ENCODE data around the gene CMBL.

Gene CMBL

GRCh38 chr5:10343486-10343885, 35.8 kb upstream of the CMBL start:
- H3K56ac ChIP-seq (ENCODE audit: low read length) = no peak overlapping the region
- H4K8ac ChIP-seq (ENCODE audit: low read depth, low read length) = no peak overlapping the region
- no peaks in the 10 kb centered on the region for H3K36me3 ChIP-seq (ENCODE audit: control insufficient read depth, insufficient read depth, low read length)
- no peak overlapping the region for H3K9ac ChIP-seq (ENCODE audit: low read length)
- H3K4me3 ChIP-seq (ENCODE audit: low read length) = no peak overlapping the region
- no CpG with 5 or more reads among the region's 4 CpGs for WGBS (ENCODE audit: extremely low coverage, insufficient coverage, low lambda C conversion rate)
- H2AK5ac ChIP-seq (ENCODE audit: low read length) = no peak overlapping the region
- no peaks in the 10 kb centered on the region for H3K27me3 ChIP-seq (ENCODE audit: insufficient read depth, low read length, poor library complexity)
- H3K4ac ChIP-seq (ENCODE audit: low read depth, low read length) = no peak overlapping the region
- no peak overlapping the region for H2BK15ac ChIP-seq (replicated peaks; ENCODE audit: low read depth)
- H3K79me2 ChIP-seq (ENCODE audit: control insufficient read depth, insufficient read depth, low read length) = no peaks in the 10 kb centered on the region
- H3K4me1 ChIP-seq (ENCODE audit: control insufficient read depth, low read depth, low read length) = no peaks in the 10 kb centered on the region
- no peak overlapping the region for H3K4me2 ChIP-seq (ENCODE audit: low read length)
- no peak overlapping the region for H3K23ac ChIP-seq (ENCODE audit: low read length)
- no peak overlapping the region for H3K18ac ChIP-seq (ENCODE audit: low read length)
- H4K5ac ChIP-seq (ENCODE audit: low read length) = no peak overlapping the region
- DNase-seq = no peak
- no peak overlapping the region for H2BK5ac ChIP-seq (ENCODE audit: low read length)
- H3K79me1 ChIP-seq (ENCODE audit: low read length) = no peaks in the 10 kb centered on the region
- no peak overlapping the region for H3K27ac ChIP-seq (ENCODE audit: low read depth, low read length)
- no peak overlapping the region for H2BK120ac ChIP-seq (ENCODE audit: low read depth, low read length)

GRCh38 chr5:10339958-10340357, 32.3 kb upstream of the CMBL start:
- Histone ChIP-seq H3K79me2 (ENCODE audit: control insufficient read depth, insufficient read depth, low read length) (no peaks in the 10 kb centered on the region), H3K4me1 (ENCODE audit: control insufficient read depth, low read depth, low read length) (no peaks in the 10 kb centered on the region), H2BK15ac (replicated peaks; ENCODE audit: low read depth) (no peak overlapping the region), H4K8ac (ENCODE audit: low read depth, low read length) (no peak overlapping the region), H3K9ac (ENCODE audit: low read length) (no peak overlapping the region), H3K4me3 (ENCODE audit: low read length) (no peak overlapping the region), H2BK5ac (ENCODE audit: low read length) (no peak overlapping the region), H2BK120ac (ENCODE audit: low read depth, low read length) (no peak overlapping the region), H3K4me2 (ENCODE audit: low read length) (no peak overlapping the region), H3K27ac (ENCODE audit: low read depth, low read length) (no peak overlapping the region), H2AK5ac (ENCODE audit: low read length) (no peak overlapping the region), H3K4ac (ENCODE audit: low read depth, low read length) (no peak overlapping the region), H3K56ac (ENCODE audit: low read length) (no peak overlapping the region), H3K18ac (ENCODE audit: low read length) (no peak overlapping the region), H4K5ac (ENCODE audit: low read length) (no peak overlapping the region), H3K27me3 (ENCODE audit: insufficient read depth, low read length, poor library complexity) (no peaks in the 10 kb centered on the region), H3K79me1 (ENCODE audit: low read length) (no peaks in the 10 kb centered on the region), H3K36me3 (ENCODE audit: control insufficient read depth, insufficient read depth, low read length) (no peaks in the 10 kb centered on the region), H3K23ac (ENCODE audit: low read length) (no peak overlapping the region)
- no CpG with 5 or more reads among the region's 3 CpGs for WGBS (ENCODE audit: extremely low coverage, insufficient coverage, low lambda C conversion rate)
- DNase-seq = no peak

- no peak overlapping the region for H3K56ac ChIP-seq (ENCODE audit: low read length)
- no peaks in the 10 kb centered on the region for H3K79me2 ChIP-seq (ENCODE audit: control insufficient read depth, insufficient read depth, low read length)
- WGBS (ENCODE audit: extremely low coverage, insufficient coverage, low lambda C conversion rate) = no CpG with 5 or more reads among the region's 19 CpGs
- no peak for DNase-seq
- no peaks in the 10 kb centered on the region for H3K79me1 ChIP-seq (ENCODE audit: low read length)
- H3K9ac ChIP-seq (ENCODE audit: low read length) = no peak overlapping the region
- H3K4me1 ChIP-seq (ENCODE audit: control insufficient read depth, low read depth, low read length) = no peaks in the 10 kb centered on the region
- no peaks in the 10 kb centered on the region for H3K36me3 ChIP-seq (ENCODE audit: control insufficient read depth, insufficient read depth, low read length)
- H2AK5ac ChIP-seq (ENCODE audit: low read length) = no peak overlapping the region
- no peak overlapping the region for H4K5ac ChIP-seq (ENCODE audit: low read length)
- H3K4me2 ChIP-seq (ENCODE audit: low read length) = no peak overlapping the region
- H2BK5ac ChIP-seq (ENCODE audit: low read length) = no peak overlapping the region
- peaks cover 4% of the 10 kb centered on the region for H3K27me3 ChIP-seq (ENCODE audit: insufficient read depth, low read length, poor library complexity)
- H3K4ac ChIP-seq (ENCODE audit: low read depth, low read length) = no peak overlapping the region
- no peak overlapping the region for H2BK120ac ChIP-seq (ENCODE audit: low read depth, low read length)
- H3K27ac ChIP-seq (ENCODE audit: low read depth, low read length) = no peak overlapping the region
- H2BK15ac ChIP-seq (replicated peaks; ENCODE audit: low read depth) = no peak overlapping the region
- H3K4me3 ChIP-seq (ENCODE audit: low read length) = no peak overlapping the region
- no peak overlapping the region for H3K18ac ChIP-seq (ENCODE audit: low read length)
- no peak overlapping the region for H3K23ac ChIP-seq (ENCODE audit: low read length)
- H4K8ac ChIP-seq (ENCODE audit: low read depth, low read length) = no peak overlapping the region
Observed at GRCh38 chr5:10339058-10339811, 31.5 kb upstream of the CMBL start.

- no peaks in the 10 kb centered on the region for H3K36me3 ChIP-seq (ENCODE audit: control insufficient read depth, insufficient read depth, low read length)
Observed at GRCh38 chr5:10338686-10339057, 31.0 kb upstream of the CMBL start.

GRCh38 chr5:10337986-10338385, 30.3 kb upstream of the CMBL start:
- H3K4me2 ChIP-seq (ENCODE audit: low read length) = no peak overlapping the region
- H3K4me1 ChIP-seq (ENCODE audit: control insufficient read depth, low read depth, low read length) = no peaks in the 10 kb centered on the region
- H3K79me1 ChIP-seq (ENCODE audit: low read length) = no peaks in the 10 kb centered on the region
- no peak overlapping the region for H3K23ac ChIP-seq (ENCODE audit: low read length)
- no peak overlapping the region for H2BK120ac ChIP-seq (ENCODE audit: low read depth, low read length)
- DNase-seq = no peak
- no peaks in the 10 kb centered on the region for H3K36me3 ChIP-seq (ENCODE audit: control insufficient read depth, insufficient read depth, low read length)
- H3K79me2 ChIP-seq (ENCODE audit: control insufficient read depth, insufficient read depth, low read length) = no peaks in the 10 kb centered on the region
- H3K18ac ChIP-seq (ENCODE audit: low read length) = no peak overlapping the region
- no peak overlapping the region for H3K4ac ChIP-seq (ENCODE audit: low read depth, low read length)
- no peak overlapping the region for H3K27ac ChIP-seq (ENCODE audit: low read depth, low read length)
- H2BK15ac ChIP-seq (replicated peaks; ENCODE audit: low read depth) = no peak overlapping the region
- no peak overlapping the region for H2BK5ac ChIP-seq (ENCODE audit: low read length)
- WGBS (ENCODE audit: extremely low coverage, insufficient coverage, low lambda C conversion rate) = no CpG with 5 or more reads among the region's 4 CpGs
- H4K8ac ChIP-seq (ENCODE audit: low read depth, low read length) = no peak overlapping the region
- no peak overlapping the region for H4K5ac ChIP-seq (ENCODE audit: low read length)
- H3K27me3 ChIP-seq (ENCODE audit: insufficient read depth, low read length, poor library complexity) = peaks cover 4% of the 10 kb centered on the region
- no peak overlapping the region for H3K4me3 ChIP-seq (ENCODE audit: low read length)
- H2AK5ac ChIP-seq (ENCODE audit: low read length) = no peak overlapping the region
- no peak overlapping the region for H3K56ac ChIP-seq (ENCODE audit: low read length)
- H3K9ac ChIP-seq (ENCODE audit: low read length) = no peak overlapping the region

More at GRCh38 chr5:10338686-10339057, 31.0 kb upstream of the CMBL start:
- H2AK5ac ChIP-seq (ENCODE audit: low read length) = no peak overlapping the region
- no peak overlapping the region for H3K4me3 ChIP-seq (ENCODE audit: low read length)
- H3K4me2 ChIP-seq (ENCODE audit: low read length) = no peak overlapping the region
- no peaks in the 10 kb centered on the region for H3K79me2 ChIP-seq (ENCODE audit: control insufficient read depth, insufficient read depth, low read length)
- no peak overlapping the region for H3K27ac ChIP-seq (ENCODE audit: low read depth, low read length)
- H3K79me1 ChIP-seq (ENCODE audit: low read length) = no peaks in the 10 kb centered on the region
- no peak overlapping the region for H2BK120ac ChIP-seq (ENCODE audit: low read depth, low read length)
- H3K18ac ChIP-seq (ENCODE audit: low read length) = no peak overlapping the region
- H2BK15ac ChIP-seq (replicated peaks; ENCODE audit: low read depth) = no peak overlapping the region
- no peak for DNase-seq
- H4K5ac ChIP-seq (ENCODE audit: low read length) = no peak overlapping the region
- no peak overlapping the region for H3K9ac ChIP-seq (ENCODE audit: low read length)
- no peaks in the 10 kb centered on the region for H3K4me1 ChIP-seq (ENCODE audit: control insufficient read depth, low read depth, low read length)
- WGBS (ENCODE audit: extremely low coverage, insufficient coverage, low lambda C conversion rate) = no CpG with 5 or more reads among the region's 2 CpGs
- no peak overlapping the region for H3K4ac ChIP-seq (ENCODE audit: low read depth, low read length)
- no peak overlapping the region for H3K23ac ChIP-seq (ENCODE audit: low read length)
- no peak overlapping the region for H4K8ac ChIP-seq (ENCODE audit: low read depth, low read length)
- no peak overlapping the region for H2BK5ac ChIP-seq (ENCODE audit: low read length)
- H3K27me3 ChIP-seq (ENCODE audit: insufficient read depth, low read length, poor library complexity) = peaks cover 4% of the 10 kb centered on the region
- no peak overlapping the region for H3K56ac ChIP-seq (ENCODE audit: low read length)

GRCh38 chr5:10337107-10337506, 29.4 kb upstream of the CMBL start:
- no peak overlapping the region for H3K23ac ChIP-seq (ENCODE audit: low read length)
- H3K18ac ChIP-seq (ENCODE audit: low read length) = no peak overlapping the region
- no CpG with 5 or more reads among the region's 4 CpGs for WGBS (ENCODE audit: extremely low coverage, insufficient coverage, low lambda C conversion rate)

More at GRCh38 chr5:10337107-10337506, 29.4 kb upstream of the CMBL start:
- Histone ChIP-seq H3K27me3 (ENCODE audit: insufficient read depth, low read length, poor library complexity) (peaks cover 6% of the 10 kb centered on the region), H3K4me1 (ENCODE audit: control insufficient read depth, low read depth, low read length) (no peaks in the 10 kb centered on the region), H3K4me2 (ENCODE audit: low read length) (no peak overlapping the region), H3K79me2 (ENCODE audit: control insufficient read depth, insufficient read depth, low read length) (no peaks in the 10 kb centered on the region), H2AK5ac (ENCODE audit: low read length) (no peak overlapping the region), H3K9ac (ENCODE audit: low read length) (no peak overlapping the region), H3K36me3 (ENCODE audit: control insufficient read depth, insufficient read depth, low read length) (no peaks in the 10 kb centered on the region), H3K79me1 (ENCODE audit: low read length) (no peaks in the 10 kb centered on the region), H4K8ac (ENCODE audit: low read depth, low read length) (no peak overlapping the region), H3K56ac (ENCODE audit: low read length) (no peak overlapping the region), H2BK15ac (replicated peaks; ENCODE audit: low read depth) (no peak overlapping the region), H3K4ac (ENCODE audit: low read depth, low read length) (no peak overlapping the region), H3K27ac (ENCODE audit: low read depth, low read length) (no peak overlapping the region), H2BK120ac (ENCODE audit: low read depth, low read length) (no peak overlapping the region), H4K5ac (ENCODE audit: low read length) (no peak overlapping the region), H3K4me3 (ENCODE audit: low read length) (no peak overlapping the region), H2BK5ac (ENCODE audit: low read length) (no peak overlapping the region)
- DNase-seq = no peak
